Lower leg skin (tissue), 4 donors: Measurements from ENCODE around the gene VASH2. TPM values are rescaled to one million over a fixed set of nuclear protein-coding genes. Genes with fewer than 3 reads are reported as not detected.
"Not testable (repeated sequence)": the region's sequence is repeated elsewhere in the genome, so short reads cannot be mapped to it uniquely, and the experiment has no call there.

Experiments used
- DNase-seq, 2 donors: peaks; one replicate each; pipeline ENCODE4 v3.0.0-alpha.2; 2019; ENCODE audit warnings: low spot score in 2 of 2
- H3K4me3 ChIP-seq: fragments of 200-600 bp; sonication (generic); 2 replicates; pipeline ENCODE4 v1.5.1; 2017; ENCODE audit warnings: mild to moderate bottlenecking, low read depth; ENCODE audit not compliant: poor library complexity, severe bottlenecking
- POLR2A ChIP-seq, 2 donors: fragments of 450-650 bp; IDR thresholded peaks; one replicate each; pipeline ENCODE4 v1.6.1; 2016 to 2017; ENCODE audit warnings: antibody characterized with exemption in 2 of 2, mild to moderate bottlenecking in 1 of 2, moderate library complexity in 1 of 2
- WGBS, 2 donors: methylation state at CpG; one replicate each; pipeline ENCODE4 v1.1.5; 2018; 5-methylcytosine and 5-hydroxymethylcytosine counted together
- intact Hi-C: fragments of 100-400 bp; cut with DNase I; formaldehyde crosslinking; loops from one replicate; pipeline ENCODE4 v1.15.0; 2023; ENCODE audit warnings: low total_unique reads
- total RNA-seq, 4 donors: library from RNA; depleted of rRNA; stranded (reverse); fragments of >200 nt; gene quantifications; one replicate each; pipeline ENCODE4 v1.1.0, GENCODE V29; 2016
- TF ChIP-seq, protein P1 (sequence below), 3 donors: fragments of 450-650 bp; IDR thresholded peaks; one replicate each; pipeline ENCODE4 v1.5.1; 2016; ENCODE audit warnings: antibody characterized with exemption in 3 of 3, mild to moderate bottlenecking in 3 of 3, moderate library complexity in 2 of 3

VASH2 gene
- total RNA-seq, 4 donors from 2014 or later, result 0.37 to 0.71 TPM; not detected in 2

DNA sequence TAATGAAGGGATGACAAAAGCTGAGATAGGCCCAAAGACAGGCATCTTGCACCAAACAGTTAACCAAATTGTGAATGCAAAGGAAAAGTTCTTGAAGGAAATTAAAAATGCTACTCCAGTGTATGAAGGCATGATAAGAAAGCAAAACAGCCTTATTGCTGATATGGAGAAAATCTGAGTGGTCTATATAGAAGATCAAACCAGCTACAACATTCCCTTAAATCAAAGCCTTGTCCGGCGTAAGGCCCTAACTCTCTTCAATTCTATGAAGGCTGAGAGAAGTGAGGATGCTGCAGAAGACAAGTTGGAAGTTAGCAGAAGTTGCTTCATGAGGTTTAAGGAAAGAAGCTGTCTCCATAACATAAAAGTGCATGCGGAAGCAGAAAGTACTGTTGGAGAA, 69.7 kb downstream of the VASH2 start:
- TF ChIP-seq POLR2A (IDR thresholded peaks at IDR 0.05), result no peak
- TF ChIP-seq, protein P1, sequence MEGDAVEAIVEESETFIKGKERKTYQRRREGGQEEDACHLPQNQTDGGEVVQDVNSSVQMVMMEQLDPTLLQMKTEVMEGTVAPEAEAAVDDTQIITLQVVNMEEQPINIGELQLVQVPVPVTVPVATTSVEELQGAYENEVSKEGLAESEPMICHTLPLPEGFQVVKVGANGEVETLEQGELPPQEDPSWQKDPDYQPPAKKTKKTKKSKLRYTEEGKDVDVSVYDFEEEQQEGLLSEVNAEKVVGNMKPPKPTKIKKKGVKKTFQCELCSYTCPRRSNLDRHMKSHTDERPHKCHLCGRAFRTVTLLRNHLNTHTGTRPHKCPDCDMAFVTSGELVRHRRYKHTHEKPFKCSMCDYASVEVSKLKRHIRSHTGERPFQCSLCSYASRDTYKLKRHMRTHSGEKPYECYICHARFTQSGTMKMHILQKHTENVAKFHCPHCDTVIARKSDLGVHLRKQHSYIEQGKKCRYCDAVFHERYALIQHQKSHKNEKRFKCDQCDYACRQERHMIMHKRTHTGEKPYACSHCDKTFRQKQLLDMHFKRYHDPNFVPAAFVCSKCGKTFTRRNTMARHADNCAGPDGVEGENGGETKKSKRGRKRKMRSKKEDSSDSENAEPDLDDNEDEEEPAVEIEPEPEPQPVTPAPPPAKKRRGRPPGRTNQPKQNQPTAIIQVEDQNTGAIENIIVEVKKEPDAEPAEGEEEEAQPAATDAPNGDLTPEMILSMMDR (IDR thresholded peaks at IDR 0.05), result no peak
- no peak overlapping the region for H3K4me3 ChIP-seq
- WGBS, 2 donors, result 94 to 96% methylated on average over 3 of the region's 3 CpGs
- intact Hi-C loops, result no loop called here
- DNase-seq, result no peak

DNA sequence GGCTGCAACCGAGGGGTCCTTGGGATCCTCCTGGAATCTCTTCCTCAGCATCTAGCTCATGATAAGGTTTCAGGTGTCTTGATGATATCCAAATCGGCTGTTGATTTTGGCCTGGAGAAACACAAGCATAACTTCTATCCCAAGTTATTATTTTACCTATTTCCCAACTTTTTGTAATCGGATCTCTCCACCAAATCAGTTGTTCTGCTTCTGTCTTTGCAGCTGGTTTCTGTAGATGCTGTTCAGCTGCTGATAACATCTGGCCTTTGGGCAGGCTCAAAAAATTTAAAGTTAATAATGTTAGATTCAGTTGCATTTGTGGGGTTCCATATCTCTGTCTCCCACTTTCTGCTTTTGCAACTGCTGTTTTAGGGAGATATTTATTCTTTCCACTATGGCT, 76.7 kb downstream of the VASH2 start:
- intact Hi-C loops, H3K4me3 ChIP-seq, DNase-seq: not testable (repeated sequence)
- 76 to 87% methylated on average over 3 of the region's 3 CpGs for WGBS, 2 donors

DNA sequence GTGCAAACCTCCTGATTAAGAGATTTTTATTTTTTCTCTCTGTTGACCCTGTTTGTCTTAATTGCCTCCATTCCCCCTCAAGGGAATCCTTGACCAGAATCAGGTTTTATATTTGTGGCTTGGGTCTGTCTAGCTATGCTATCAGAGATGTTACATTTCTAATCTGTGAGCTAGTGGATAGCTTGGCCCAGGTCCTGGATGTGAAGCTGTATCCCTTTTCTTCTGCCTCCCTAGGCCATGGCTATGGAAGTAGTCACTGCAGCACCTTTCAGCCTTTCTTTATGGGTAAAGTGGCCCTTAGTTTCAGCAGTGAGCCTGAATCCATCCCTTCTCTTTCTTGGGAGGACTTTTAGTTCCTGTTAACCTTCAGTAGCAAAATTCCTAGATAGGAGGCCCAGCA, 82.3 kb downstream of the VASH2 start:
- no peak for TF ChIP-seq POLR2A (IDR thresholded peaks at IDR 0.05)
- TF ChIP-seq, protein P1 (IDR thresholded peaks at IDR 0.05), result no peak
- intact Hi-C loops, result no loop called here
- no peak overlapping the region for H3K4me3 ChIP-seq
- DNase-seq, result no peak

DNA sequence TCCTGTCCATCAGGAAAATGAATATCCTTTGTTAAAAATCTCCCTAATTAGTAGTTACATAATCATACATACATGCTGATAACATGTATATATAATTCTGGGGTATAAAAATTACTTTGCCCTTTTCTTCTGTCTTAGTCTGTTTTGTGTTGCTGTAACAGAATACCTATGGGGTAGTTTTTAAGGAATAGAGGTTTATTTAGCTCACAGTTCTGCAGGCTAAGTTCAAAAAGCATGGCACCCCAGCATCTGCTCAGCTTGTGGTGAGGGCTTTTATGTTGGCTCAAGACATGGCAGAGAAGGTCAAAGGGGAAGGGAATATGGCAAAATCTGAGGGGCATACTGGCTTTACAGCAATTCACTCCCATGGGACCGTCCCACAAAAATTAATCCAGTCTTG, 84.4 kb downstream of the VASH2 start:
- DNase-seq, result no peak
- no peak for TF ChIP-seq POLR2A (IDR thresholded peaks at IDR 0.05)
- TF ChIP-seq, protein P1 (IDR thresholded peaks at IDR 0.05), result no peak
- intact Hi-C loops, result no loop called here
- 86 to 100% methylated on average over 1 of the region's 1 CpG for WGBS, 2 donors
- no peak overlapping the region for H3K4me3 ChIP-seq

DNA sequence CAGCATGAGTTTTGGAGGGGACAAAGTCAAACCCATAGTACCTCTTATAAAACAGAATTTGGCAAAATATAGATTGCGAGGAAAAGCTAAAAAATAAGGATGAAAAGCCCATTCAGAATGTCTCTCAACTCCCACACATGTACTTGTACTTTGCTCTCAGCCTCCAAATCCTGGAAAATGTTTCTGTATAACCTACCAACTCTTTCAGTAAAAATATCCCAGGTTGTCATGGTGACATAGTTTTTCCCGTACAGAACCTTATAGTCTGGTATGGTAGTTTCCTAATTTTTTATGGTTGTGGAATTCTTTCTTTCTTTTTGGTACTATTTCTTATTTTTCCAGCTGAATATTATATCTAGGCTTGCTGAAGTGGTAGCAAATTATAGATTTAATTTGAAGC, 85.2 kb downstream of the VASH2 start:
- TF ChIP-seq, protein P1 (IDR thresholded peaks at IDR 0.05), result no peak
- no peak for TF ChIP-seq POLR2A (IDR thresholded peaks at IDR 0.05)
- 65 to 75% methylated on average over 2 of the region's 2 CpGs for WGBS, 2 donors
- intact Hi-C loops, result no loop called here
- DNase-seq, result no peak
- no peak overlapping the region for H3K4me3 ChIP-seq

Other genes with a start within 250 kb of the VASH2 start
- 10 to 100 TPM; 13.9 to 41.8 (median 30.0) TPM for gene NSL1, start 158.8 kb upstream of the VASH2 start, total RNA-seq
- 10 to 100 TPM in 3 of 4 donors, 1 to 10 TPM in 1; 6.0 to 16.1 (median 13.1) TPM for gene TATDN3, start 158.6 kb upstream of the VASH2 start, total RNA-seq
- gene SPATA45, start 102.9 kb upstream of the VASH2 start, total RNA-seq, result not detected
- 1 to 10 TPM; 1.9 to 9.1 (median 2.8) TPM for gene FLVCR1, start 92.3 kb upstream of the VASH2 start, total RNA-seq
- 10 to 100 TPM; 23.8 to 53.3 (median 31.2) TPM for gene ANGEL2, start 65.3 kb downstream of the VASH2 start, total RNA-seq
- gene RPS6KC1, start 100.7 kb downstream of the VASH2 start, total RNA-seq, result 10 to 100 TPM in 3 of 4 donors, 1 to 10 TPM in 1; 7.6 to 15.5 (median 10.6) TPM